Activated T-helper 17 cell treated with anti-CD3 and anti-CD28 coated beads, Interleukin-2, amount 50 U/mL, for 72 hours (primary cell): ENCODE measurements around the gene PROM2. TPM values are rescaled to one million over a fixed set of nuclear protein-coding genes. Genes with fewer than 3 reads are reported as not detected.

Experiments
- ATAC-seq: fragments of 150-1000 bp; cut with Tn5 transposase; replicated peaks from 2 replicates; pipeline ENCODE4 v1.10.0; 2021; ENCODE audit warnings: mild to moderate bottlenecking, moderate library complexity
- H3K27ac Mint-ChIP-seq: one replicate; pipeline ENCODE4 v1.8.0; 2022; ENCODE audit warnings: mixed read lengths
- H3K27me3 Mint-ChIP-seq: one replicate; pipeline ENCODE4 v1.8.0; 2022; ENCODE audit warnings: mixed read lengths
- H3K36me3 Mint-ChIP-seq: one replicate; pipeline ENCODE4 v1.8.0; 2022; ENCODE audit warnings: low read depth, mild to moderate bottlenecking, mixed read lengths
- H3K4me1 Mint-ChIP-seq: one replicate; pipeline ENCODE4 v1.8.0; 2022; ENCODE audit warnings: mixed read lengths
- H3K4me3 Mint-ChIP-seq: one replicate; pipeline ENCODE4 v1.8.0; 2022; ENCODE audit warnings: mild to moderate bottlenecking, mixed read lengths
- H3K9me3 Mint-ChIP-seq: one replicate; pipeline ENCODE4 v1.8.0; 2022; ENCODE audit warnings: mixed read lengths
- total RNA-seq, 2 donors: library from RNA; stranded (reverse); gene quantifications; one replicate each; pipeline ENCODE4 v1.2.3, GENCODE V29; 2022

PROM2 gene
- total RNA-seq, 2 donors from 2014 or later = 0.90 to 0.91 TPM

DNA sequence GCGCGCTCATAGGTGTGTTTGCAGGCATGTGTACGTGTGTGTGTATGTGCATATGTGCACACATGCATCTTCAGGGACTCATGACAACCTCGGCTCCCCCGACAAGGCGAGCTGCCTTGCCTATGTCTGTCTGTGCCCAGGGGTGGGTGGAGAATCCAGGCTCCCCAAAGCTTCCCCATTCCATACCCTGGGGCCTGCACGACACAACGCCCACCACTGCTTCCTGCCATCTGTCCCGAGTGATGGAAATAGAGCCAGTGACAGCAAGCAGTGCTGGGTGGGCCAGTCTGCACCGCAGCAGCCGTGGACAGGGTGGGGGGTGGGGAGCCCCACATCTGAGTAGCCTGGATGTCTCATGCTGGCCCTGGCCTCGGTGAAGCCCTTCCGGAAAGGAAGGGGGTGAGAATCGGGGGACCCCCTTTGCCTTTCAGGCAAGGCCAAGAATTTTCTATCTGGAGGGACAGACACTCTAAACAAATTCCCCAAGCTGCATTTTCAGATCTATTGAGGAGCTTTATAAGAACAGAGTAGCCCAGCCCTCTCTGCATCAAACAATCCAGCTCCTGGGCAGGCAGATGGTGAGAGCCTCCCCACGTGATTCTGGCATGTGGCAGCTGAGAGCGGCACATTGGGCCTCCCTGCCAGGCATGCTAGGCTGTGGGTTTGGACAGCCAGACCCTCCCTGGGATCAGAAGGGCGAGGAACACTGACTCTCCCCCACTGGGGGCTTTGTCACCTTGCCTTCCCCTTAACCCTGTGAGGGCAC, 27.8 kb downstream of the PROM2 start:
- no peak for ATAC-seq
- peaks cover 6% of the 10 kb centered on the region for H3K27me3 Mint-ChIP-seq
- H3K36me3 Mint-ChIP-seq = no peaks in the 10 kb centered on the region
- no peaks in the 10 kb centered on the region for H3K4me1 Mint-ChIP-seq
- no peaks in the 10 kb centered on the region for H3K9me3 Mint-ChIP-seq
- H3K27ac Mint-ChIP-seq = no peak overlapping the region
- no peak overlapping the region for H3K4me3 Mint-ChIP-seq

DNA sequence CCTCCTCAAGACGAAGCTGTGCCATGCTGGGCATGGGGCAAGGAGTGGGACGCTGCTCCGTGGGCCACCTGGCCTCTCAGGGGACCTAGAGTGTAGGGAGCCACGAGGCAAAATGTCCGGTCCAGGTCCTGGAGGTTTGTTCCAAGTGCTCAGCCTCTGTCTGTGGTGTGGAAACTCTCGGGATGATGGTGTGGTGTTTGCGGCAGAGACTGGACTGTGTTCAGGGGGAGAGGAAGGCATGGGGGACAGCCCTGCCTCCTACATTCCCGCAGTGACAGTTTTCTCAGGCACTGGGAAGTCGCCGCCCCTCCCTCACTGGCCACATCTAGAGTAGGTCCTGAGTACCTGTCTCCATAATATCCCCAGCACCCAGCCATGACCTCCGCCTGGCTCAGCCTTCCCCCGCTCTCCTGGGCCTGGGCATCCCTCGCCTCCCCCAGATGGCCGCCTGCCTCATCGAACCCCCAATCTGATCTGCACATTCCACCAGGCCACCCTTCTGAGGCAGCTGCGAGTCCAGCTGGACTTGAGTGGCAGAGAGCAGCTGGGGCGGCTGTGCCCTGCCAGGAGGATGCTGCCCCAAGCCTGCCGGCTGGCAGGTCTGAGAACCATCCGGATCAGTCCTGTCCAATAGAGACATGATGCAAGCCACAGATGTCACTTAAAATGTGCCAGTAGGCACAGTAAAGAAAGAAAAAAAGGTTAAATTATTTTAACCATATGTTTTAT, 29.1 kb downstream of the PROM2 start:
- Mint-ChIP-seq H3K27ac (no peak overlapping the region), H3K4me3 (no peak overlapping the region), H3K4me1 (no peaks in the 10 kb centered on the region), H3K9me3 (no peaks in the 10 kb centered on the region), H3K36me3 (no peaks in the 10 kb centered on the region), H3K27me3 (peaks cover 3% of the 10 kb centered on the region)
- ATAC-seq = no peak

DNA sequence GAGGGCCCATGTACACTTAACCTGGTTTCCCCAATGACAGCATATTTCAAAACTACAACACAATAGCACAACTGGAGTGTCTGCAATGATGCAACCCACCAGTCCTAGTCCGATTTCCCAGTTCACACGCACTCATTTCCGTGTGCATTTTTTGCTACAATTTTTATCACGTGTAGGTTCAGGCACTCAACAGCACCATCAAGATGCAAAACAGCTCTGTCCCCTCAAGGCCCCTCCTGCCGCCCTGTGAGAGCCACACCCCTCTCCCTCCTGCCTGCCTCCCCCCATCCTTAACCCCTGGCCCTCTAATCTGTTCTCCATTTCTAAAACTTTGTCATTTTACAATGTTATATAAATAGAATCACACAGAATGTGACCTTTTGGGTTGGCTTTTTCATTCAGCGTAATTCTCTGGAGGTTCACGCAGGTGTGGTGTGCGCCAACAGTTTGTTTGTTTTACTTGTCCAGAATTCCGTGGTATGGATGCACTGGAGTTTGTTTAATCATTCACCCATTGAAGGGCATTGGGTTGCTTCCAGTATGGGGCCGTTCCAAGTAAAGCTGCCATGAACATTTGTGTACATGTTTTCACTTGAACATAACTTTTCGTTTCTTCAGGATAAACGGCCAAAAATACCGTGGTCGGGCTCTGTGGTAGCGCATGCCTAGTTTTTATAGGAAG, 31.3 kb downstream of the PROM2 start:
- no peaks in the 10 kb centered on the region for H3K9me3 Mint-ChIP-seq
- no peak overlapping the region for H3K4me3 Mint-ChIP-seq
- ATAC-seq = no peak
- H3K27me3 Mint-ChIP-seq = peaks cover 3% of the 10 kb centered on the region
- H3K27ac Mint-ChIP-seq = no peak overlapping the region
- no peaks in the 10 kb centered on the region for H3K36me3 Mint-ChIP-seq
- H3K4me1 Mint-ChIP-seq = no peaks in the 10 kb centered on the region

DNA sequence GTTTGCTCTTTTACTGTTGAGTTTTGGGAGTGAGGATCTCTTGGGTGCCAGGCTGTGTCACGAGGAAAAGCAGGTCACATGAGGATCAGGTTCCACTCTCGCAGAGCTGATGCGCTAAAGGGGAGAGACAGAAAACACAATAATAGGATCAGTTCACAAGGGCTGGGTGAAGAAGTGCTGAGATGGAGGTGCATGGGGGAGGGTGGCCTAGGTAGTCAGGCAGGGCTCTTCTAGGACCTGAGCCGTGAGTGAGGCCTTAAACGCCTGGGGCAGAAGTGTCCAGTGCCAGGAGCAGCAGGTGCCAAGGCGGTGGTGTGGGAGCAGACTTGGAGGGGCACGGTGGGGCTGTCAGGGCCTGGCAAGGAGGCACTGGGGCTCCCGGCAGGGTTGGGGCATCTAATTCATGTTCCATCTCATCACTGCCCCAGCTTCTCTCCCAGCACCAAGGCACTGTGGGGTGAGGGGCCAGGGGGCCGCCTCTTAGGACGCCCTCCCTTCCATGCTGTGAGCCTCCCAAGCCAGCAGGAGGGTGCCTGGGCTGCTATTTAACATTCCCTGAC, 32.2 kb downstream of the PROM2 start:
- H3K4me3 Mint-ChIP-seq = no peak overlapping the region
- ATAC-seq = no peak
- H3K27ac Mint-ChIP-seq = no peak overlapping the region
- no peaks in the 10 kb centered on the region for H3K36me3 Mint-ChIP-seq
- no peaks in the 10 kb centered on the region for H3K4me1 Mint-ChIP-seq
- H3K27me3 Mint-ChIP-seq = no peaks in the 10 kb centered on the region
- H3K9me3 Mint-ChIP-seq = no peaks in the 10 kb centered on the region

DNA sequence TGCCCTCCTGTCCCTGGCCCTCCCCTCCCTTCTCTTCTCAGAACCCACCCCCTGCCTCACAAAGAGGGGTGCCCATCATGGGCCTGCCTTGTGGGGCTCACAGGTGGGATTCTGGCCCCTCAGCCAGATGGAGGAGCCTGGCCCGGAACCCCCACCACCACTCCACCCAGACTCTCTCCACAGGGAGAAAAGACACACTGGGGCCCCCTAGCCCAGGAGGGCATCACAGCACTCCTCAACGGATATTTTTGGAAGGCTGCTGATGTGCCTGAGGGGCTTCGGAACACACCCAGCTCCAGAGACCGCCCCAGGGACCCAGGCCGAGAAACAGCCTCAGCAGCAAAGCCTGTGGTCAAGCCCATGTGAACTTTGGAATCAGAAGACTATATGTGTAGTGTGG, 32.8 kb downstream of the PROM2 start:
- Mint-ChIP-seq H3K4me3 (no peak overlapping the region), H3K27ac (no peak overlapping the region), H3K9me3 (no peaks in the 10 kb centered on the region), H3K27me3 (no peaks in the 10 kb centered on the region), H3K36me3 (no peaks in the 10 kb centered on the region), H3K4me1 (no peaks in the 10 kb centered on the region)
- ATAC-seq = no peak

DNA sequence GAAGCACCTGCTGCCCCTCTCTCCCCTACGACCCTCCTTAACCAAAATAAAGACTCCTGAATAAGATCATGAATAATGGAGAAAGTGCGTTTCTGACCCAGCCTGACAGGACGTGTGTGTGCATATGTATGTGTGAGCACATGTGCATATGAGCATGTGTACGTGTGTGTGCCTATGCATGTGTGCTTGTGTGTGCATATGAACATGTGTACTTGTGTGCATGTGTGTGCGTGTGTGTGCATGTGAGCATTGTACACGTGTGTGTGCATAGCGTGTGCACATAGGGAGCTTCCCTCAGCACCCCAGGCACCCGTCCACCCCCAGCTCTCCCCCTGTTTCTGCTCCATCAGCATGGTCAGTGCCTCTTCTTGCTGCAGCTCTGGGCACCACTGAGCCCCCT, 33.6 kb downstream of the PROM2 start:
- Mint-ChIP-seq H3K9me3 (no peaks in the 10 kb centered on the region), H3K4me1 (no peaks in the 10 kb centered on the region), H3K27me3 (no peaks in the 10 kb centered on the region), H3K27ac (no peak overlapping the region), H3K36me3 (no peaks in the 10 kb centered on the region), H3K4me3 (no peak overlapping the region)
- ATAC-seq = no peak

DNA sequence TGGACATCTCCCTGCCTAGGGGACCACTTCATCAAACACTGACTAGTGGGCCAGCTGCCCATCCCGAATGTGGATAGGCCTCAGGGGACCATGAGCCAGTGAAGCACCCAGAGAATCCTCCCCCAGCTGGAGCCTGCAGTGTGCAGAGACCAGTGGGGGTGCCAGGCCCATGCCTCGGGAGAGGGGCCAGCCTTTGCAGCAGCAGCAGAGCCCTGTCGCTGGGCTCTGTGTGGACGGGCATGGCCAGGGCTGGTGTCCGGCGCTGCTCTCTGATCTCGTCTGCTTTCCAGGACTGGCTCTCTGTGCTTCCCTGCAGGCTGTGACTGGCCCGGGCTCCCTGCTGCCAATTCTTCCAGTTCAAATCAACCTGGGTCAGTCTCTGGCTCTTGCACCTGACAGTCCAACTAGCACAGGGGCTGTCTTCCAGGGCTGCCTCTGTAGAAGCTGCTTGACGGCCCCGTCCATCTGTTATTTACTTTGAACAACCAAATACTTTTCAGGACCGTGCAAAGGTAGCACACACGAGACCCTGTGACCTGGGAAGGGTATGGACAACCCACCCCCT, 34.3 kb downstream of the PROM2 start:
- Mint-ChIP-seq H3K27me3 (no peaks in the 10 kb centered on the region), H3K4me1 (no peaks in the 10 kb centered on the region), H3K4me3 (no peak overlapping the region), H3K27ac (no peak overlapping the region), H3K36me3 (no peaks in the 10 kb centered on the region), H3K9me3 (no peaks in the 10 kb centered on the region)
- no peak for ATAC-seq

DNA sequence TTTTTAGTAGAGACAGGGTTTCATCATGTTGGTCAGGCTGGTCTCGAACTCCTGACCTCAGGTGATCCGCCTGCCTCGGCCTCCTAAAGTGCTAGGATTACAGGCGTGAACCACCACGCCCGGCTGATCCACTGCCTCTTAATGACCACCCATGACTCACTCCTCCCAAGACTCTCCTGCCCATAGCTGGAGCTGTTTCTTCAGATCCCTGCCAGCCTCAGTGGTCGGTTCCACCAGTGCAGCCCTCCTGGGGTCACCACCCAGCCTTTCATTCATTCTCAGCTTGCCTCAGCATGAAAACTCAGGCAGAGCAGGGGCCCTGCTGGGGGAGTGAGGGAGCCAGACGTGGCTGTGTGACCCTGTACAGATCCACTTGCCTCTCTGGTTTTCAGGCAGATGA, 35.4 kb downstream of the PROM2 start:
- Mint-ChIP-seq H3K27me3 (peaks cover 3% of the 10 kb centered on the region), H3K4me3 (no peak overlapping the region), H3K27ac (no peak overlapping the region), H3K36me3 (no peaks in the 10 kb centered on the region), H3K9me3 (no peaks in the 10 kb centered on the region), H3K4me1 (no peaks in the 10 kb centered on the region)
- no peak for ATAC-seq

DNA sequence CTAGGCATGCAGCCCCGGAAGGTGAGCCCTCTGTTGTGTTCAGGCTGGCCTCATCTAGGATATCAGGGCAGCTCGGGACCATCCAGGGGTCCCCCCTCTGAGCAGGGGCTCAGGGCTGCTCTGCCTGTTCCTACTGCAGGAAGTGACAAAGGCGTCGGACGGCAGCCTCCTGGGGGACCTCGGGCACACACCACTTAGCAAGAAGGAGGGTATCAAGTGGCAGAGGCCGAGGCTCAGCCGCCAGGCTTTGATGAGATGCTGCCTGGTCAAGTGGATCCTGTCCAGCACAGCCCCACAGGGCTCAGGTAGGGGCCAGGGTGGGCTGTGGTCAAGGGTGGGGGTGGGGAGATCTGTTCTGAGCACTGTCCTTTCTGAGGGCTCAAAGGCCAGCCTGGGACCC, 36.0 kb downstream of the PROM2 start:
- Mint-ChIP-seq H3K4me3 (no peak overlapping the region), H3K27ac (no peak overlapping the region), H3K27me3 (peaks cover 6% of the 10 kb centered on the region), H3K36me3 (no peaks in the 10 kb centered on the region), H3K4me1 (no peaks in the 10 kb centered on the region), H3K9me3 (no peaks in the 10 kb centered on the region)
- ATAC-seq = no peak

DNA sequence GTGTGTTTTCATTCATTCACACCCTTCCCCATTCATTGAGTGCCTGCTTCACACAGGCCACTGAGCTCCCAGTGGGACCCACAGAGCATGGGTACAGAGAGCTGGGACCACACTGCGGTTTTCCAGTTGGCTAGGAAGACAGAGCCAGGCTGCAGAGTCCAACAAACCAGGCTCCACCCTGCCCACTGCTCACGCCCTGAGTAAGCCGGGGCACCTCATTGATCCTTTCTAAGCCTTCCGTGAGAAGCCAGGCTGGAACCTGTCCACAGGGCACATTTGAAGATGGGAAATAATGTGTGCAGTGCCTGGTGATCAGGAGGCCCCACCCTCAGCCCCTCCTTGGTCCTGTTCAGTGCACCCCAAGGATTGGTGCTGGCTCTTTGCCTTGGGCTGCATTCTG, 36.4 kb downstream of the PROM2 start:
- no peak overlapping the region for H3K27ac Mint-ChIP-seq
- H3K9me3 Mint-ChIP-seq = no peaks in the 10 kb centered on the region
- no peak overlapping the region for H3K4me3 Mint-ChIP-seq
- no peaks in the 10 kb centered on the region for H3K36me3 Mint-ChIP-seq
- H3K27me3 Mint-ChIP-seq = peaks cover 6% of the 10 kb centered on the region
- H3K4me1 Mint-ChIP-seq = no peaks in the 10 kb centered on the region
- no peak for ATAC-seq

DNA sequence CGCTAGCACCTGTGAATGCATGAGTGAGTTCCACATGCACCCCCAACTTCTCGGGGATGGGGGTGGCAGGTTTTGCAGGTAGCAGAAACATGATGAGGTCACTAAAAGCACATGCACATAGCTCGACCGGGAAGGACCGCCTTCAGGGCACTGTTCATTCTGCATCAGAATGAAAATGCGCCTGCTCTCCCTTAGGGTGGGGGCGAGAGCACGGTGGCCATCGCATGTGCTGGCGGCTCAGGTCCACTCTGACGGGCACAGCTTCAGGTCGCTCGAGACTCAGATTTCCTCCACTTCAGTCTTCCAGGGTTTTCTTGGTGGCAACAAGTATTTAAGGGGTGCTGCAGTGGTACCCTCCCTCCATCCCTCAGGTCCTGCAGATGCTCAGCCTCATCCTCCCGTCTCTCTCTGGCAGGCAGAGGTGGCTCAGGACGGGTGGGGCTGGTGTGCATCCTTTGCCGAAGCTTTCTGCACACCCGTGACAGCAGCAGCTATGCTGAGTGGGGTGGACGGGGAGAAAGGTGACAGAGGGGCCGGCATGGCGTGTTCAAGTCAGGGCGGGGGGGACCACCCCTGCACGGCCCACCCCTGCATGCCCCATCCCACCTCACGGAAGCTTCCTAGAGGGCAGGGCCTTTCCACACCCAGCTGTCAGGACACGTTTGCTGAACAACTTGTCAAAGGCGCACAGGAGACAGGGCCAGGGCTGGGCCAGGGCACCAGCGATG, 37.7 kb downstream of the PROM2 start:
- no peaks in the 10 kb centered on the region for H3K4me1 Mint-ChIP-seq

DNA sequence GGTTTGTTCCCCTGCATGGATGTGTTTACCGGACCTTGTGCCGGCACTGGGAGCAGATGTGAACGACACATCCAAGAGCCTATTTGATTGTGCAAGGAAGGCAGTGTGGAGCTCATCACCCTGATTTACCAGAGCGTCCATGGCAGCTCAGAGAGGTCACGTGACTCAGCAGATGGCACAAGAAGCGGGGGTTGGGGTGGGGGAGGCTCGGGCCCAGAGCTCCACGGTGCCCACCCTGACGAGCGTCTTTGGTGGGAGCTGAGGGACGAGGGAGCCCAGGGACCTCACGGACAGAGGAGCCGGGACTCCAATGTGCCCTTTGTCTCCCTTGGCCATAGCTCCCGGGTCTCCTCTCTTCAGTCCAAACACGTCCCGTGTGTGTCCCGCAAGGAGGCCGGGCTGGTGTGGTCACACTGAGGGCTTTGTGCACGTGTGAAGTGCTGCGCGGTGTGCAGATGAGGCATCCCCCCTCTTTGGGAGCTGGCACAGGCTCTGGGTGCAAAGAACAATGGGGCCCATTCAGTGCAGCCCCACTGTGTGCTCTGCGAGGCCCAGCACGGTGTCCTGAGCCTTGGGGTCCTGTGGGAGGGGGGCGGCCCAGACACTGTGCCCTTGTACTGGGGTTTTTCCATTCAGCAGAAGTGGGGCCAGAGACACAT, 38.4 kb downstream of the PROM2 start:
- no peaks in the 10 kb centered on the region for H3K4me1 Mint-ChIP-seq
- H3K27me3 Mint-ChIP-seq = peaks cover 6% of the 10 kb centered on the region
- H3K4me3 Mint-ChIP-seq = no peak overlapping the region
- no peaks in the 10 kb centered on the region for H3K9me3 Mint-ChIP-seq
- H3K36me3 Mint-ChIP-seq = no peaks in the 10 kb centered on the region
- ATAC-seq = no peak
- H3K27ac Mint-ChIP-seq = no peak overlapping the region

More for the DNA sequence above, 37.7 kb downstream of the PROM2 start:
- Mint-ChIP-seq H3K9me3 (no peaks in the 10 kb centered on the region), H3K27ac (no peak overlapping the region), H3K36me3 (no peaks in the 10 kb centered on the region), H3K4me3 (no peak overlapping the region), H3K27me3 (peaks cover 6% of the 10 kb centered on the region)
- ATAC-seq = no peak

DNA sequence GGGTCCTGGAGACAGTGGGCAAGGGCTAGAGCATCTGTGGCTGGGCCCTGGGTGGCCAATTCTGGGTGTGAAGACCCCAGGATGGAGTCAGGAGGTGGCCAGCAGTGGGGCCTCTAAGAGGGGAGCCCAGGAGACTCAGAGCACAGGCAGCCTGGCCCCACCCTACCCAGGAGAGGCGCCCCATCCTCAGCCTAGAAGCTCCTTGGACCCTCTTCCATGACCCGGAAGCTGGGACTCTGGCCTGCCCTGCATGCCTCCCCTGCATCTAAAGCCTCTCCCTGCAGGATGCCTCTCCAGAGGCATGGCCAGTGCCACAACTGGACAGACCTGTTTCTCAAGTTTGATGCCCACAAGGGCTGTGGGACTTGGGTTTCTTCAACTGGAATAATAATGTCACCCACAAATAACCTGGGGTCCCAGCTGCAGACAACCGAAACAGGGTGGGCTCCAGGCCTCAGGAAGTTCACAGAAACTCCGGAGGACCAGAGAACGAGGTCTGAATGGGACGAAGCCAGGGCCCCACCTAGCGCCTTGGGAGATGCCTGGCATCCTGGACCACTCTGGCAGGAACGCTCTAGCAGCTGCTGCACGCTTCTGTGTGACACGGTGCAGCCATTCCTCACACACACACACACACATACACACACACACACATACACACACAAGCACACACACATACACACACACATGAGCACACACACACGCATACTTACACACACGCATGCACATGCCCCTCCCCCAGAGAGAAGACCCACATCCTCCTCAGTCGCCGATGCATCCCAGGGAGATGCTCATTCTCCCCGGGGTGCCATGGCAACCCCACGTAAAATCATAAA, 39.3 kb downstream of the PROM2 start:
- Mint-ChIP-seq H3K9me3 (no peaks in the 10 kb centered on the region), H3K4me1 (no peaks in the 10 kb centered on the region), H3K27ac (no peak overlapping the region), H3K4me3 (no peak overlapping the region), H3K27me3 (peaks cover 6% of the 10 kb centered on the region), H3K36me3 (no peaks in the 10 kb centered on the region)
- ATAC-seq = no peak
